K562 (cell line): ENCODE results near the gene CD52. TPM values are rescaled to one million over a fixed set of nuclear protein-coding genes. Genes with fewer than 3 reads are reported as not detected.

Experiments used
- ATAC-seq: fragments of 200-7000 bp; cut with Tn5 transposase; 3 replicates; pipeline ENCODE4 v1.9.1; 2020; ENCODE audit warnings: moderate library complexity
- BruUV-seq: library from RNA; stranded (reverse); fragments of 400-500 nt; replicated peaks from 2 replicates; lab custom pipeline; 2021; lab: Mats Ljungman, UMichigan
- CTCF ChIA-PET: fragments of 300-600 bp; formaldehyde crosslinking; extraction: SDS; loops from one replicate; lab custom pipeline; 2021; ENCODE audit warnings: low intra/inter-chr PET ratio; lab: Yijun Ruan, JAX
- POLR2A ChIA-PET: fragments of 300-600, 350-650 bp; sonication (Branson Sonifier 250); formaldehyde crosslinking; extraction: SDS; loops from one replicate; lab custom pipeline; 2021; ENCODE audit warnings: antibody characterized with exemption, inconsistent platforms; lab: Yijun Ruan, JAX
- DNase-seq, 4 experiments: peaks; one replicate each; pipeline versions ENCODE4 v3.0.0 to v3.0.0-alpha.2; 2011 to 2018; ENCODE audit warnings: low spot score in 3 of 4, mixed read lengths in 3 of 4; ENCODE audit errors: extremely low read depth in 1 of 4
- FAIRE-seq: peaks from 2 replicates; lab custom pipeline; 2011; peaks lifted over from hg19 to GRCh38; lab: Jason Lieb, UNC
- H2AFZ ChIP-seq: 2 replicates; pipeline ENCODE4 v1.6.0; 2011; ENCODE audit warnings: low read depth, low read length, control low read depth, inconsistent platforms
- H3K27ac ChIP-seq: fragments of 200-600 bp; 3 replicates; pipeline ENCODE4 v1.8.0; 2011; ENCODE audit warnings: low read depth, mild to moderate bottlenecking, control low read depth, inconsistent platforms, low read length, moderate library complexity, mixed read lengths; ENCODE audit errors: extremely low read depth
- H3K27me3 ChIP-seq, 2 experiments: fragments of 300-600 bp in 1 of 2; 2 replicates in 1 of 2; 3 replicates in 1 of 2; pipeline versions ENCODE4 v1.6.0 to v1.8.0; 2011; ENCODE audit warnings: inconsistent platforms in 2 of 2, low read length in 2 of 2, mild to moderate bottlenecking in 1 of 2, mixed read lengths in 1 of 2, moderate library complexity in 1 of 2; ENCODE audit not compliant: control insufficient read depth in 2 of 2, insufficient read depth in 2 of 2
- H3K36me3 ChIP-seq: fragments of 300-600 bp; 3 replicates; pipeline ENCODE4 v1.8.0; 2011; ENCODE audit warnings: mild to moderate bottlenecking, low read length, inconsistent platforms; ENCODE audit not compliant: control insufficient read depth, insufficient read depth
- H3K4me1 ChIP-seq, 2 experiments: fragments of 200-600 bp in 1 of 2; replicated peaks in 1 of 2; 2 replicates in 1 of 2; 3 replicates in 1 of 2; pipeline versions ENCODE4 v1.5.1 to v1.8.0; 2011; ENCODE audit warnings: inconsistent platforms in 2 of 2, low read length in 2 of 2, mild to moderate bottlenecking in 1 of 2, mixed read lengths in 1 of 2, moderate library complexity in 1 of 2; ENCODE audit not compliant: control insufficient read depth in 2 of 2, insufficient read depth in 2 of 2
- H3K4me2 ChIP-seq: 2 replicates; pipeline ENCODE4 v1.6.1; 2011; ENCODE audit warnings: low read length, control low read depth, inconsistent platforms, mixed read lengths; ENCODE audit not compliant: insufficient read depth
- H3K4me3 ChIP-seq: fragments of 200-600 bp; sonication (generic), shearing (Covaris generic); 2 replicates; pipeline ENCODE4 v1.5.1; 2016; ENCODE audit warnings: control low read depth, inconsistent platforms
- H3K79me2 ChIP-seq: fragments of 200-600 bp; 3 replicates; pipeline ENCODE4 v1.8.0; 2011; ENCODE audit warnings: low read length, inconsistent platforms; ENCODE audit not compliant: control insufficient read depth, insufficient read depth
- H3K9ac ChIP-seq, 2 experiments: 2 replicates each; pipeline versions ENCODE4 v1.6.0 to v1.6.1; 2011; ENCODE audit warnings: low read depth in 2 of 2, low read length in 2 of 2, control low read depth in 1 of 2, inconsistent platforms in 1 of 2, mild to moderate bottlenecking in 1 of 2, mixed read lengths in 1 of 2; ENCODE audit not compliant: insufficient read depth in 1 of 2
- H3K9me1 ChIP-seq: one replicate; pipeline ENCODE4 v1.6.0; 2011; ENCODE audit warnings: inconsistent platforms, mild to moderate bottlenecking, low read length, moderate library complexity; ENCODE audit not compliant: control insufficient read depth, insufficient read depth
- H3K9me3 ChIP-seq: replicated peaks from 2 replicates; pipeline ENCODE4 v1.5.1; 2011; ENCODE audit warnings: low read depth, low read length, inconsistent platforms; ENCODE audit not compliant: control insufficient read depth, insufficient read depth
- H4K20me1 ChIP-seq: replicated peaks from 2 replicates; pipeline ENCODE4 v1.6.1; 2011; ENCODE audit warnings: low read length, inconsistent platforms, mixed read lengths; ENCODE audit not compliant: control insufficient read depth, insufficient read depth
- ATF3 ChIP-seq, 2 experiments: fragments of 450-650 bp in 1 of 2; sonication (generic) in 1 of 2; formaldehyde crosslinking in 1 of 2; IDR thresholded peaks in 1 of 2; conservative IDR thresholded peaks in 1 of 2; 2 replicates each; pipeline versions ENCODE4 v1.6.1 to v1.8.1; 2016 to 2023; ENCODE audit warnings: mild to moderate bottlenecking in 2 of 2, moderate library complexity in 2 of 2, inconsistent platforms in 1 of 2, missing genetic modification reagents in 1 of 2
- CBX2 ChIP-seq: fragments of 200-600 bp; sonication (generic); IDR thresholded peaks from one replicate; pipeline ENCODE4 v1.6.1; 2012; ENCODE audit warnings: mild to moderate bottlenecking, low read length, inconsistent platforms; ENCODE audit not compliant: insufficient read depth, poor library complexity, severe bottlenecking
- EGR1 ChIP-seq: fragments of 450-650 bp; conservative IDR thresholded peaks from 2 replicates; pipeline ENCODE4 v1.6.1; 2017; ENCODE audit warnings: mild to moderate bottlenecking
- HDAC1 ChIP-seq, 2 experiments: fragments of 450-650 bp; IDR thresholded peaks; 2 replicates each; pipeline ENCODE4 v1.6.1; 2016 to 2017; ENCODE audit warnings: inconsistent platforms in 1 of 2, mild to moderate bottlenecking in 1 of 2, moderate library complexity in 1 of 2
- MBD2 ChIP-seq: sonication (generic); IDR thresholded peaks from 2 replicates; pipeline ENCODE4 v1.6.1; 2016; ENCODE audit warnings: low read depth, borderline replicate concordance
- POLR2A ChIP-seq: fragments of 450-650 bp; conservative IDR thresholded peaks from 2 replicates; pipeline ENCODE4 v1.6.1; 2016
- POLR2B ChIP-seq: fragments of 450-650 bp; IDR thresholded peaks from 2 replicates; pipeline ENCODE4 v1.6.1; 2018; ENCODE audit warnings: low read depth; ENCODE audit not compliant: partially characterized antibody
- POU5F1 ChIP-seq: fragments of 150-350 bp; IDR thresholded peaks from 2 replicates; pipeline ENCODE4 v1.6.1; 2014; ENCODE audit warnings: borderline replicate concordance, low read length, low read depth, mild to moderate bottlenecking; ENCODE audit not compliant: partially characterized antibody
- RHOXF2B ChIP-seq: fragments of 250-450 bp; sonication (Bioruptor Pico); conservative IDR thresholded peaks from 2 replicates; pipeline ENCODE4 v1.5.1; 2021
- SPI1 ChIP-seq: IDR thresholded peaks from 2 replicates; pipeline ENCODE4 v1.6.1; 2011; ENCODE audit warnings: low read depth, low read length, control low read depth, borderline replicate concordance
- SUPT5H ChIP-seq: fragments of 450-650 bp; IDR thresholded peaks from 2 replicates; pipeline ENCODE4 v1.6.1; 2016
- TAF1 ChIP-seq: IDR thresholded peaks from 2 replicates; pipeline ENCODE4 v1.6.1; 2011; ENCODE audit warnings: mild to moderate bottlenecking, low read length, moderate library complexity; ENCODE audit not compliant: insufficient read depth, control insufficient read depth, severe bottlenecking; ENCODE audit errors: extremely low read depth
- ZNF224 ChIP-seq: sonication (generic); formaldehyde crosslinking; IDR thresholded peaks from 2 replicates; pipeline ENCODE4 v1.8.0; 2022; ENCODE audit warnings: mild to moderate bottlenecking, missing genetic modification reagents
- ZNF655 ChIP-seq: fragments of 250-450 bp; sonication (Bioruptor Pico); IDR thresholded peaks from 2 replicates; pipeline ENCODE4 v1.5.0; 2021
- WGBS: fragments of 100-300 bp; shearing (Covaris generic); methylation state at CpG from one replicate; pipeline ENCODE4 v1.1.6; 2016; ENCODE audit warnings: low coverage, mixed read lengths; ENCODE audit not compliant: insufficient coverage; ENCODE audit errors: missing lambda C conversion rate; 5-methylcytosine and 5-hydroxymethylcytosine counted together
- in situ Hi-C: fragments of 300-500 bp; cut with MboI; formaldehyde crosslinking; loops from 4 replicates; pipeline ENCODE4 v1.15.0; 2018; ENCODE audit warnings: inconsistent platforms, mixed read lengths
- intact Hi-C: fragments of 100-400 bp; cut with micrococcal nuclease; formaldehyde crosslinking; loops from 2 replicates; pipeline ENCODE4 v1.14.2; 2022
- polyA plus RNA-seq, 8 experiments: library from polyadenylated mRNA; depleted of rRNA in 4 of 8; stranded (reverse) in 5 of 8; unstranded in 3 of 8; fragments of >200 nt; fragmentation: Nextera tagmentation in 2 of 8; fragmentation: Illumina TruSeq in 1 of 8; extraction: Ambion mirVana in 2 of 8; extraction: Trizol in 1 of 8; gene quantifications; 2 replicates each; pipeline versions ENCODE4 v1.2.1 to v1.2.3, GENCODE V29; 2011 to 2014; ENCODE audit warnings: inconsistent platforms in 1 of 8, missing spikeins in 1 of 8
- total RNA-seq, 7 experiments: library from RNA; depleted of rRNA in 6 of 7; stranded (reverse); fragments of >200 nt in 6 of 7; fragmentation: Illumina TruSeq in 2 of 7; extraction: Trizol in 2 of 7; gene quantifications; 2 replicates each; pipeline versions ENCODE4 v1.2.1 to v1.2.3, GENCODE V29; 2011 to 2021; ENCODE audit warnings: low replicate concordance in 1 of 7
- TF ChIP-seq, protein P1 (sequence below): sonication (generic); formaldehyde crosslinking; IDR thresholded peaks from 2 replicates; pipeline ENCODE4 v1.8.0; 2022; ENCODE audit warnings: mild to moderate bottlenecking, missing genetic modification reagents
- TF ChIP-seq, protein P2 (sequence below): sonication (generic); formaldehyde crosslinking; IDR thresholded peaks from 2 replicates; pipeline ENCODE4 v1.8.0; 2023; ENCODE audit warnings: mild to moderate bottlenecking, missing genetic modification reagents

The CD52 gene
- total and polyA plus RNA-seq, 9 of the 15 experiments (the other 6 are each of a cell fraction or from before 2014, with no cell fraction given) = 34.9 to 488 (median 173) TPM

DNA sequence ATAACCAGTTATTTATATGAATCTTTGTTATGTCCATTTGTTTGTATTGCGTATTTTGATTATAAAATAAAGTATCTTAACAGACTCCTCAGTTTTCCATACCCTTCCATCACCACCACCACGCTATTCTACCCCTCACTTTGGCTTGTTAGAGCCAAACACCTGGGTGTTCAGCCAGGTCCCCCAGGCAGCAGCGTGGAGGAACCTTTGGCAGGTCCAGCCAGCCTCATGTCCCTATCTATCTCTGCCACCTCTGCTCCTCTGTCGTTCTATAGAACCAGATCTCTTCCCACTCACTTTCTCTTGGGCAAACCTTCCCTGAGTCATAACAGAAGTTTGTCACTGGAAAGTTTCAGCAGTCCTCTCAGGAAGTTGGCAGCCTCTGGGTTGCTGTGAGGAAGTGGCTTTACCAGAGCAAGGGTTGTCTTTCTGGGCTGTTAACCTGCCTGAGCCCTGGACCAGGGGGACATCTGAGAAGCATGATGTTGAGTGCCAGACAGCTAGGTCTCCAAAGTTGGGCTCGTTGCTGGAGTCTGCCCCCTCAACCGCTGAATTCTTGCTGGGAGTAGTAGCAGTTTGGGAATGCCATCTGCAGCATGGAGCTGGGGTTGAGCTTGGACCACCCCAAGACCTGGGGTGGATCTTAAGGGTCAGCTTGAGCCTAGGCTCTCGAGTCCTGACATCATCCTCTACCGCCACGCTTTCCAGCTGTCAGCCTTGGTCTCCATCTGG is 38.9 kb upstream of the CD52 start:
- Histone ChIP-seq H3K36me3 (peaks cover 87% of the 10 kb centered on the region), H2AFZ (peak overlapping the region; percentile 71; the same call in 1 of the 2 replicates), H3K79me2 (peaks cover 24% of the 10 kb centered on the region; the same call in 2 of the 3 replicates), H3K27me3 (no peaks in the 10 kb centered on the region), H3K4me3 (peak overlapping the region; percentile 47), H3K4me1 (peaks cover 73 to 81% of the 10 kb centered on the region in 2 experiments), H3K9me3 (no peaks in the 10 kb centered on the region), H3K4me2 (peak overlapping the region; percentile 85), H3K9me1 (peaks cover 5% of the 10 kb centered on the region), H3K27ac (peak overlapping the region; percentile 81), H4K20me1 (peaks cover 4% of the 10 kb centered on the region; the same call in 1 of the 2 replicates), H3K9ac (peak overlapping the region; percentile 62 to 92)
- CTCF ChIA-PET = interaction anchor here (0.6 to 1.6 kb wide), 4 partner anchors 10 to 137 kb away, joined by 3 to 6 read pairs (median 3); no protein-coding TSS in a partner anchor
- intact Hi-C loops (no loop called here), in situ Hi-C loops (loop anchor here (5.0 kb wide), 1 partner anchor 113 kb away; no protein-coding TSS in a partner anchor)
- 43% methylated on average over 9 of the region's 9 CpGs for WGBS
- DNase-seq = peak in 2 of 4 experiments; percentile 67 to 78
- POLR2A ChIA-PET = interaction anchor here (0.6 to 3.6 kb wide), 10 partner anchors 9 to 1279 kb away, joined by 3 to 12 read pairs (median 4); partner anchors contain the start of genes CEP85 and ZNF593
- no TSS peak for BruUV-seq
- ATAC-seq = no peak; the same call in 2 of the 3 replicates
- FAIRE-seq = no peak
- 0 out of 2 replicates have a peak, but pooled peaks have one; percentile 12 for TF ChIP-seq MBD2
- no peak for TF ChIP-seq RHOXF2B (CRISPR knock-in tag)
- TF ChIP-seq SPI1 = peak; percentile 75; the same call in 1 of the 2 replicates
- TF ChIP-seq, protein P1, sequence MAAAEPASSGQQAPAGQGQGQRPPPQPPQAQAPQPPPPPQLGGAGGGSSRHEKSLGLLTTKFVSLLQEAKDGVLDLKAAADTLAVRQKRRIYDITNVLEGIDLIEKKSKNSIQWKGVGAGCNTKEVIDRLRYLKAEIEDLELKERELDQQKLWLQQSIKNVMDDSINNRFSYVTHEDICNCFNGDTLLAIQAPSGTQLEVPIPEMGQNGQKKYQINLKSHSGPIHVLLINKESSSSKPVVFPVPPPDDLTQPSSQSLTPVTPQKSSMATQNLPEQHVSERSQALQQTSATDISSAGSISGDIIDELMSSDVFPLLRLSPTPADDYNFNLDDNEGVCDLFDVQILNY = peak; percentile 65; the same call in 1 of the 2 replicates
- peak; percentile 41; the same call in 1 of the 2 replicates for TF ChIP-seq ATF3 (IDR thresholded peaks at IDR 0.05)
- no peak for TF ChIP-seq ATF3 (CRISPR knock-in tag; conservative IDR thresholded peaks at IDR 0.05)
- 0 out of 2 replicates have a peak, but pooled peaks have one; percentile 41 for TF ChIP-seq EGR1
- no peak for TF ChIP-seq CBX2
- no peak for TF ChIP-seq POU5F1
- TF ChIP-seq, protein P2, sequence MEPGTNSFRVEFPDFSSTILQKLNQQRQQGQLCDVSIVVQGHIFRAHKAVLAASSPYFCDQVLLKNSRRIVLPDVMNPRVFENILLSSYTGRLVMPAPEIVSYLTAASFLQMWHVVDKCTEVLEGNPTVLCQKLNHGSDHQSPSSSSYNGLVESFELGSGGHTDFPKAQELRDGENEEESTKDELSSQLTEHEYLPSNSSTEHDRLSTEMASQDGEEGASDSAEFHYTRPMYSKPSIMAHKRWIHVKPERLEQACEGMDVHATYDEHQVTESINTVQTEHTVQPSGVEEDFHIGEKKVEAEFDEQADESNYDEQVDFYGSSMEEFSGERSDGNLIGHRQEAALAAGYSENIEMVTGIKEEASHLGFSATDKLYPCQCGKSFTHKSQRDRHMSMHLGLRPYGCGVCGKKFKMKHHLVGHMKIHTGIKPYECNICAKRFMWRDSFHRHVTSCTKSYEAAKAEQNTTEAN (CRISPR knock-in tag) = 0 out of 2 replicates have a peak, but pooled peaks have one; percentile 11
- peak; percentile 49 for TF ChIP-seq POLR2A
- no peak for TF ChIP-seq ZNF655 (CRISPR knock-in tag)
- no peak for TF ChIP-seq HDAC1 (IDR thresholded peaks at IDR 0.05)
- peak; percentile 17; the same call in 1 of the 2 replicates for TF ChIP-seq SUPT5H
- no peak for TF ChIP-seq POLR2B
- TF ChIP-seq TAF1 = no peak
- TF ChIP-seq ZNF224 (CRISPR knock-in tag) = 0 out of 2 replicates have a peak, but pooled peaks have one; percentile 47
